Measurements from ENCODE around the gene SNHG17. TPM values are rescaled to one million over a fixed set of nuclear protein-coding genes. Genes with fewer than 3 reads are reported as not detected.
"Not testable (repeated sequence)": the region's sequence is repeated elsewhere in the genome, so short reads cannot be mapped to it uniquely, and the experiment has no call there.

The SNHG17 gene
- total and polyA plus RNA-seq, 5 donors from 2014 or later = 33.6 to 99.2 (median 84.6) TPM

DNA sequence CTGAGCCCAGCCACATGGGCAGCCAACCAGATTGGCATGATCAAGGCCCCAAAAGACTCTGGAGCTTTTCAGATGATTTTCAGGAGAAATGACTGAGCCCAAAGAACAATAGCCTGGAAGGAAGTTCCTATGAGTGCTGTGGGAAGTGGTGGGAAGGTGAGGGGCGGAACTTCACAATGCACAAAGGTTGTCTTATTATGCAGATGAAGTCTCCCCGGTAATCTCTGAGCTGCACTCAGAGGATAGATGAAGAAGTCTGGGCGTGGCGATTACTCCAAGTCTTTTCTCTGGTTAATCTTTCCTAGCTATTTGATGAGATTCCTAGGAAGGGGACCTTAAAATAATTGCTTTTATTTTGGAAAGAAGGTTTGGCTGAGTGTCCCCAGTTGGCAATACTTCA lies 52.0 kb downstream of the SNHG17 start:
- ATAC-seq (ENCODE audit: low read depth in 2 of 2) (no peak), DNase-seq (no peak)
- Histone ChIP-seq H3K27me3 (ENCODE audit: control insufficient read depth, insufficient read depth, low read length) (peaks cover 3% of the 10 kb centered on the region), H3K36me3 (ENCODE audit: control insufficient read depth, insufficient read depth, low read length) (no peaks in the 10 kb centered on the region), H3K27ac (ENCODE audit: insufficient read depth, low read length, poor library complexity, severe bottlenecking) (no peak overlapping the region), H3K4me3 (ENCODE audit: low read depth, low read length) (no peak overlapping the region), H3K9me3 (ENCODE audit: control insufficient read depth in 2 of 2, low read length in 2 of 2) (no peaks in the 10 kb centered on the region), H3K4me1 (ENCODE audit: control insufficient read depth, insufficient read depth, low read length, poor library complexity, severe bottlenecking) (no peaks in the 10 kb centered on the region)
- Mint-ChIP-seq H3K27ac (no peak overlapping the region), H3K4me1 (no peaks in the 10 kb centered on the region), H3K4me3 (no peak overlapping the region), H3K9me3 (peaks cover 0 to 2% (median 0%) of the 10 kb centered on the region in 7 donors), H3K36me3 (no peaks in the 10 kb centered on the region), H3K27me3 (peaks cover 11% of the 10 kb centered on the region)

DNA sequence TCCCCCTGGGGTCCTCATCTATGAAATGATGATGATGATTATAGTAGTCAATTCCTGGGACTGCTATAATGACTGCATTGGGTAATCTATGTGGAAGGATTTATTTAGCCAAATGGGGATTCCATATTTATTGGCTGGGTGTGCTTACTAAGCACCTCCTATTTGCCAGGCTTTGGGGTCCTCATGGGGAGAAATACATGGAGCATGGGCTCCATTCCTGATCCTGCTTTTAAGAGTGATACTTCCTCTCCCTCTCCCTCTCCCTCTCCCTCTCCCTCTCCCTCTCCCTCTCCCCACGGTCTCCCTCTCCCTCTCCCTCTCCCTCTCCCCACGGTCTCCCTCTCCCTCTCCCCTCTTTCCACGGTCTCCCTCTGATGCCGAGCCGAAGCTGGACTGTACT lies 57.3 kb downstream of the SNHG17 start:
- not testable (repeated sequence) for H3K27ac ChIP-seq (ENCODE audit: insufficient read depth, low read length, poor library complexity, severe bottlenecking); H3K9me3 ChIP-seq (ENCODE audit: control insufficient read depth in 2 of 2, low read length in 2 of 2); H3K27ac Mint-ChIP-seq; ATAC-seq (ENCODE audit: low read depth in 2 of 2); H3K4me3 Mint-ChIP-seq; H3K4me3 ChIP-seq (ENCODE audit: low read depth, low read length); H3K27me3 ChIP-seq (ENCODE audit: control insufficient read depth, insufficient read depth, low read length); H3K36me3 ChIP-seq (ENCODE audit: control insufficient read depth, insufficient read depth, low read length); H3K4me1 Mint-ChIP-seq; H3K9me3 Mint-ChIP-seq; H3K4me1 ChIP-seq (ENCODE audit: control insufficient read depth, insufficient read depth, low read length, poor library complexity, severe bottlenecking); H3K36me3 Mint-ChIP-seq; DNase-seq; H3K27me3 Mint-ChIP-seq

DNA sequence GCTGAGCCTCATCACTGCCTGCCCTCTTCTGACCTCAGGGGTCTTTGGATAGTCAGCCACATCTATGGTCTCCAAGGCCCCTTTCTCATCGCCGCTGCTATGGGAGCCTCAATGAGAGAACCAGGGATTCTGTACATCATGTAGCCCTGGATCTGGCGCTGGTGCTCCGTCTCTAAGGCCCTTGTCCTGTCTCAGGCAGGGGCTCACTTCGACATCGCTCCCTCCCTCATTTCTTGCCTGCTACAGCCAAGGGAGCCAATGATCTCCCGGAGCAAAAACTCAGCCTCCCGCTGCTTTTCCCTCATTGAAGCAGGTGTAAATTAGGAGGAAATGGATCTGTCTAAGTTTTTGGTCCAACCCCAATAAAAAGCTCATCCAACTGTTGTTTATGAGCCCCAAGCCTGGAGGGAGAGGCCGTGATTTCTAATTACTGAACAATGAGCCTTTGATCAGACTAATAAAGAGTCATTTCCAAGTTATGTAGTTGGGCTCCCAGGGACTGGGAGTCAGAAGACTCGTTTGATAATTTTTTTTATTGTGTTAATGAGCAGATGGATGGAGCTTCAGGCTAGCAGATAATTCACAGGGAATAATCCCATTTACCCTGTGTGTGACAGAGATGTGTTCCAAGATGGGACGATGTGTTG lies 58.0 kb downstream of the SNHG17 start:
- Mint-ChIP-seq H3K9me3 (peaks cover 0 to 2% (median 0%) of the 10 kb centered on the region in 7 donors), H3K4me1 (no peaks in the 10 kb centered on the region), H3K4me3 (no peak overlapping the region), H3K27me3 (peaks cover 6% of the 10 kb centered on the region), H3K36me3 (no peaks in the 10 kb centered on the region), H3K27ac (no peak overlapping the region)
- Histone ChIP-seq H3K4me3 (ENCODE audit: low read depth, low read length) (no peak overlapping the region), H3K9me3 (ENCODE audit: control insufficient read depth in 2 of 2, low read length in 2 of 2) (no peaks in the 10 kb centered on the region), H3K27me3 (ENCODE audit: control insufficient read depth, insufficient read depth, low read length) (no peaks in the 10 kb centered on the region), H3K36me3 (ENCODE audit: control insufficient read depth, insufficient read depth, low read length) (no peaks in the 10 kb centered on the region), H3K4me1 (ENCODE audit: control insufficient read depth, insufficient read depth, low read length, poor library complexity, severe bottlenecking) (no peaks in the 10 kb centered on the region), H3K27ac (ENCODE audit: insufficient read depth, low read length, poor library complexity, severe bottlenecking) (no peak overlapping the region)
- DNase-seq (no peak), ATAC-seq (ENCODE audit: low read depth in 2 of 2) (no peak)

DNA sequence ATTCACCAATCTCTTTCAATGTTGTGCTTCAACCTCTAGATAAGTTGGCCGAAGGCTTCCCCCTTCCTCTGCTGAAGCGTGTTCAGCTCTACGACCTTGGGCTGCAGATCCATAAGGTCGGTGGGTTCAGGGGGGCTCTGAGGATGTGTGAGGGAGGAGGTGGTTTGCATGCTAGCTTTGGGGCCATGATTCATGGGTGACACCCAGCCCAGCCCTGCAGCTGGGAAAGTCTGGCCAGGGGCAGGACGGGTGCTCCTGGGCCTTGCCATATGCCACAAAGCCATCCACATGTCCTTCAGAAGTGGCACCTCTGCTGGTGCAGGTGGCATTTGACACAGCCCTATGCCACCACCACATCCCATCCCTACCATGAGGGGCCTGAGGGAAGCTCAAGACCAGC lies 61.2 kb downstream of the SNHG17 start:
- H3K4me3 ChIP-seq (ENCODE audit: low read depth, low read length) = no peak overlapping the region
- Mint-ChIP-seq H3K27ac (no peak overlapping the region), H3K4me1 (peaks cover 0 to 2% (median 0%) of the 10 kb centered on the region in 4 donors), H3K27me3 (peaks cover 11% of the 10 kb centered on the region), H3K4me3 (peak overlapping the region in 1 of 4 donors; percentile 27), H3K9me3 (peaks cover 0 to 2% (median 0%) of the 10 kb centered on the region in 7 donors), H3K36me3 (no peaks in the 10 kb centered on the region)
- no peaks in the 10 kb centered on the region for H3K9me3 ChIP-seq (ENCODE audit: control insufficient read depth in 2 of 2, low read length in 2 of 2)
- no peaks in the 10 kb centered on the region for H3K27me3 ChIP-seq (ENCODE audit: control insufficient read depth, insufficient read depth, low read length)
- H3K4me1 ChIP-seq (ENCODE audit: control insufficient read depth, insufficient read depth, low read length, poor library complexity, severe bottlenecking) = no peaks in the 10 kb centered on the region
- DNase-seq (no peak), ATAC-seq (ENCODE audit: low read depth in 2 of 2) (no peak)
- H3K27ac ChIP-seq (ENCODE audit: insufficient read depth, low read length, poor library complexity, severe bottlenecking) = no peak overlapping the region
- no peaks in the 10 kb centered on the region for H3K36me3 ChIP-seq (ENCODE audit: control insufficient read depth, insufficient read depth, low read length)

DNA sequence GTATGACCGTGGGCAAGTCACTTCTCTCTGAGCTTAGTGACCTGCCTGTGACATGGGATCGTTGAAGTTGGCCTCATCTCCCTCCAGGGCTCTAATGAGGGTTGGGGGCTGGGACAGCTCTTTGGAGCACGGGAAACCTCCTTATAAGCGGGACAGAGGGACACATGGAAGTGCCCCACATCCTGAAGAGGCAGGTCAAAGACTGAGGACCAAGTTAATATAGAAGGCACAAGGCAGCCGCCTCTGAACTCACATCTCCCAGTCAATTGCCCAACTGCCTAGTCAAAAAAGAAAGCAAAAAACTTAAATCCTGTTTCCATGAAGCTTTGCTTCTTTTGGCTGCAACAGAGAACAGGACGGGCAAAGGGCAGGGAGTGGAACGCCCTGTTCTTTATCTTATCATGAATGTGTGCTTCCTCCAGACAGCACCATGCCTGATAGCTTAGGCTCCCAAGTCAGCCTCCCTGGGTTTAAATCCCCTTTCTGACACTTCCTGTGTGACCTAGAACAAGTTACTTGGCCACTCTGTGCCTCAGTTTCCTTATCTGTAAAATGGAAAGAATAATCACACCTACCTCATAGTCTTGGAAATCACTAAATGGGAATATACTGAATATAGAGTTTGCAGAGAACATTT lies 61.8 kb downstream of the SNHG17 start:
- Mint-ChIP-seq H3K4me3 (no peak overlapping the region), H3K27ac (no peak overlapping the region), H3K9me3 (peaks cover 0 to 2% (median 0%) of the 10 kb centered on the region in 7 donors), H3K36me3 (no peaks in the 10 kb centered on the region), H3K27me3 (peaks cover 11% of the 10 kb centered on the region), H3K4me1 (peaks cover 0 to 2% (median 0%) of the 10 kb centered on the region in 4 donors)
- Histone ChIP-seq H3K9me3 (ENCODE audit: control insufficient read depth in 2 of 2, low read length in 2 of 2) (no peaks in the 10 kb centered on the region), H3K4me3 (ENCODE audit: low read depth, low read length) (no peak overlapping the region), H3K27ac (ENCODE audit: insufficient read depth, low read length, poor library complexity, severe bottlenecking) (no peak overlapping the region), H3K27me3 (ENCODE audit: control insufficient read depth, insufficient read depth, low read length) (peaks cover 2% of the 10 kb centered on the region), H3K4me1 (ENCODE audit: control insufficient read depth, insufficient read depth, low read length, poor library complexity, severe bottlenecking) (no peaks in the 10 kb centered on the region), H3K36me3 (ENCODE audit: control insufficient read depth, insufficient read depth, low read length) (no peaks in the 10 kb centered on the region)
- ATAC-seq (ENCODE audit: low read depth in 2 of 2) = no peak
- DNase-seq = no peak

DNA sequence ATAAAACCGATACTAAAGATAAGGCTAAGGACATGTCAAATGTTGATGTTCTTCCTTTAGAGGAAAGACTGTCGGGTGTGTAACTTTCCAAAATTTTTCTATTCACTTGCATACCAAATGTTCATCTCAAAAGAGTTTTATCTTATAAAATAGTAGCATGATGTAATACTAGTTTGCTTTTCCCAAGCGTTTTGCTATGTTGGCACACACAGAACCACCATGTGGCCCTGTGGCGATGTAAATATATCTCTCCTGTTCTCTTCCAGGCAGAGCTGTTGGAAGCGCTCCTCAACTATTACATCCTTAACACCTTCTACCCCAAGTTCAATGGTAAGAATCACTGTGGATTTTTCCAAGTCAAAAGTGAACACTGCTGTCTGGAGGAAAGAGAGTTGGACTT lies 62.3 kb downstream of the SNHG17 start:
- Mint-ChIP-seq H3K4me3 (no peak overlapping the region), H3K9me3 (peaks cover 0 to 2% (median 0%) of the 10 kb centered on the region in 7 donors), H3K4me1 (peaks cover 0 to 2% (median 0%) of the 10 kb centered on the region in 4 donors), H3K36me3 (no peaks in the 10 kb centered on the region), H3K27ac (no peak overlapping the region), H3K27me3 (peaks cover 11% of the 10 kb centered on the region)
- Histone ChIP-seq H3K27ac (ENCODE audit: insufficient read depth, low read length, poor library complexity, severe bottlenecking) (no peak overlapping the region), H3K36me3 (ENCODE audit: control insufficient read depth, insufficient read depth, low read length) (no peaks in the 10 kb centered on the region), H3K27me3 (ENCODE audit: control insufficient read depth, insufficient read depth, low read length) (peaks cover 2% of the 10 kb centered on the region), H3K4me1 (ENCODE audit: control insufficient read depth, insufficient read depth, low read length, poor library complexity, severe bottlenecking) (no peaks in the 10 kb centered on the region), H3K4me3 (ENCODE audit: low read depth, low read length) (no peak overlapping the region), H3K9me3 (ENCODE audit: control insufficient read depth in 2 of 2, low read length in 2 of 2) (no peaks in the 10 kb centered on the region)
- DNase-seq (no peak), ATAC-seq (ENCODE audit: low read depth in 2 of 2) (no peak)

Other genes with a start within 250 kb of the SNHG17 start
- gene KIAA1755, start 174.6 kb downstream of the SNHG17 start, total RNA-seq = not detected
- not detected for gene KIAA1755, start 174.6 kb downstream of the SNHG17 start, polyA plus RNA-seq
- not detected for gene BPI, start 131.2 kb downstream of the SNHG17 start, total RNA-seq
- gene BPI, start 131.2 kb downstream of the SNHG17 start, polyA plus RNA-seq = not detected
- not detected for gene LBP, start 88.8 kb downstream of the SNHG17 start, total RNA-seq
- not detected for gene LBP, start 88.8 kb downstream of the SNHG17 start, polyA plus RNA-seq
- gene RALGAPB, start 37.5 kb upstream of the SNHG17 start, total RNA-seq = 59.1 TPM
- gene RALGAPB, start 37.5 kb upstream of the SNHG17 start, polyA plus RNA-seq = 10 to 100 TPM; 10.7 to 11.4 (median 11.0) TPM
- not detected for gene ADIG, start 145.9 kb upstream of the SNHG17 start, total RNA-seq
- gene ADIG, start 145.9 kb upstream of the SNHG17 start, polyA plus RNA-seq = not detected
- not detected for gene ARHGAP40, start 166.5 kb upstream of the SNHG17 start, total RNA-seq
- gene ARHGAP40, start 166.5 kb upstream of the SNHG17 start, polyA plus RNA-seq = not detected